HepG2 (cell line): ENCODE results near the gene SH3YL1. TPM values are rescaled to one million over a fixed set of nuclear protein-coding genes. Genes with fewer than 3 reads are reported as not detected.
A peak's percentile ranks its signal among the peaks of the same experiment; 100 is the strongest.

ENCODE experiments used
- ARID4A ChIP-seq: sonication (generic); formaldehyde crosslinking; IDR thresholded peaks from 2 replicates; pipeline ENCODE4 v1.5.0; 2020; ENCODE audit warnings: mild to moderate bottlenecking, missing genetic modification reagents, borderline replicate concordance
- HNF1B ChIP-seq: sonication (generic); formaldehyde crosslinking; IDR thresholded peaks from 2 replicates; pipeline ENCODE4 v1.5.1; 2020; ENCODE audit warnings: mild to moderate bottlenecking, moderate library complexity, missing genetic modification reagents
- KIAA2018 ChIP-seq: sonication (generic); formaldehyde crosslinking; IDR thresholded peaks from 2 replicates; pipeline ENCODE4 v1.5.0; 2020; ENCODE audit warnings: mild to moderate bottlenecking, missing genetic modification reagents, borderline replicate concordance
- MAF1 ChIP-seq: sonication (generic); formaldehyde crosslinking; IDR thresholded peaks from 2 replicates; pipeline ENCODE4 v1.5.0; 2020; ENCODE audit warnings: missing genetic modification reagents, borderline replicate concordance
- POLR2AphosphoS5 ChIP-seq: IDR thresholded peaks from 2 replicates; pipeline ENCODE4 v1.6.1; 2012; ENCODE audit warnings: low read depth, low read length
- SP2 ChIP-seq: sonication (generic); formaldehyde crosslinking; IDR thresholded peaks from 2 replicates; pipeline ENCODE4 v1.5.1; 2020; ENCODE audit warnings: mild to moderate bottlenecking, missing genetic modification reagents
- THYN1 ChIP-seq: sonication (generic); formaldehyde crosslinking; IDR thresholded peaks from 2 replicates; pipeline ENCODE4 v1.8.1; 2023; ENCODE audit warnings: low read depth, mild to moderate bottlenecking, moderate library complexity, missing genetic modification reagents, borderline replicate concordance
- ZFP41 ChIP-seq: sonication (generic); formaldehyde crosslinking; IDR thresholded peaks from 2 replicates; pipeline ENCODE4 v1.4.0; 2020; ENCODE audit warnings: mild to moderate bottlenecking, missing genetic modification reagents, borderline replicate concordance
- ZFYVE20 ChIP-seq: sonication (generic); formaldehyde crosslinking; IDR thresholded peaks from 2 replicates; pipeline ENCODE4 v1.8.0; 2023; ENCODE audit warnings: low read depth, mild to moderate bottlenecking, moderate library complexity, missing genetic modification reagents, borderline replicate concordance
- ZNF431 ChIP-seq: sonication (generic); formaldehyde crosslinking; IDR thresholded peaks from 2 replicates; pipeline ENCODE4 v1.9.0; 2022; ENCODE audit warnings: missing genetic modification reagents, low read depth, mild to moderate bottlenecking, borderline replicate concordance
- ZNF589 ChIP-seq: sonication (generic); formaldehyde crosslinking; conservative IDR thresholded peaks from 2 replicates; pipeline ENCODE4 v1.8.0; 2022; ENCODE audit warnings: mild to moderate bottlenecking, moderate library complexity, missing genetic modification reagents
- polyA plus RNA-seq, 8 experiments: library from polyadenylated mRNA; depleted of rRNA in 3 of 8; stranded (reverse) in 7 of 8; unstranded in 1 of 8; fragments of >200 nt; fragmentation: Illumina TruSeq in 4 of 8; extraction: Trizol in 4 of 8; gene quantifications; 2 replicates each; pipeline versions ENCODE4 v1.2.1 to v1.2.3, GENCODE V29; 2011 to 2016; ENCODE audit warnings: low read depth in 4 of 8, missing spikeins in 1 of 8, mixed read lengths in 1 of 8; ENCODE audit not compliant: insufficient read depth in 1 of 8
- total RNA-seq, 5 experiments: library from RNA; depleted of rRNA; stranded (reverse); fragments of >200 nt; fragmentation: Illumina TruSeq; extraction: Trizol; gene quantifications; 2 replicates each; pipeline ENCODE4 v1.2.3, GENCODE V29; 2016; ENCODE audit warnings: low read depth in 1 of 5

The SH3YL1 gene
- total and polyA plus RNA-seq, 2 of the 13 experiments (the other 11 are each of a cell fraction or from before 2014, with no cell fraction given) = 13.0 to 48.2 TPM

GRCh38 chr2:287911-288757 lies 24.3 kb upstream of the SH3YL1 start, which contains the start of gene ALKAL2 (continued):
- TF ChIP-seq ZFYVE20 (no peak), ZNF431 (CRISPR knock-in tag) (0 out of 2 replicates have a peak, but pooled peaks have one; percentile 28), ARID4A (CRISPR knock-in tag) (0 out of 2 replicates have a peak, but pooled peaks have one; percentile 30), ZFP41 (CRISPR knock-in tag) (no peak), SP2 (no peak), POLR2AphosphoS5 (no peak), KIAA2018 (CRISPR knock-in tag) (no peak), THYN1 (no peak), ZNF589 (no peak), MAF1 (CRISPR knock-in tag) (no peak), HNF1B (CRISPR knock-in tag) (no peak)
